Liver (tissue), 3 donors: Measurements from ENCODE around the gene SCN1B.

Experiments
- JUND ChIP-seq, 2 donors: IDR thresholded peaks; 2 replicates each; pipeline ENCODE4 v1.6.1; 2016; ENCODE audit warnings: antibody characterized with exemption in 2 of 2
- TF ChIP-seq, protein P1 (sequence below): IDR thresholded peaks from 2 replicates; pipeline ENCODE4 v1.6.1; 2016; ENCODE audit warnings: antibody characterized with exemption
- TF ChIP-seq, protein P2 (sequence below): fragments of 150-350 bp; IDR thresholded peaks from 2 replicates; pipeline ENCODE4 v1.5.1; 2017; ENCODE audit warnings: improper control_type of control experiment, low read depth, low read length; ENCODE audit not compliant: missing input control
- donor health status: healthy.
- donor health status: healthy.

- TF ChIP-seq, protein P1, sequence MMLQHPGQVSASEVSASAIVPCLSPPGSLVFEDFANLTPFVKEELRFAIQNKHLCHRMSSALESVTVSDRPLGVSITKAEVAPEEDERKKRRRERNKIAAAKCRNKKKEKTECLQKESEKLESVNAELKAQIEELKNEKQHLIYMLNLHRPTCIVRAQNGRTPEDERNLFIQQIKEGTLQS: no peak
- TF ChIP-seq, protein P2, sequence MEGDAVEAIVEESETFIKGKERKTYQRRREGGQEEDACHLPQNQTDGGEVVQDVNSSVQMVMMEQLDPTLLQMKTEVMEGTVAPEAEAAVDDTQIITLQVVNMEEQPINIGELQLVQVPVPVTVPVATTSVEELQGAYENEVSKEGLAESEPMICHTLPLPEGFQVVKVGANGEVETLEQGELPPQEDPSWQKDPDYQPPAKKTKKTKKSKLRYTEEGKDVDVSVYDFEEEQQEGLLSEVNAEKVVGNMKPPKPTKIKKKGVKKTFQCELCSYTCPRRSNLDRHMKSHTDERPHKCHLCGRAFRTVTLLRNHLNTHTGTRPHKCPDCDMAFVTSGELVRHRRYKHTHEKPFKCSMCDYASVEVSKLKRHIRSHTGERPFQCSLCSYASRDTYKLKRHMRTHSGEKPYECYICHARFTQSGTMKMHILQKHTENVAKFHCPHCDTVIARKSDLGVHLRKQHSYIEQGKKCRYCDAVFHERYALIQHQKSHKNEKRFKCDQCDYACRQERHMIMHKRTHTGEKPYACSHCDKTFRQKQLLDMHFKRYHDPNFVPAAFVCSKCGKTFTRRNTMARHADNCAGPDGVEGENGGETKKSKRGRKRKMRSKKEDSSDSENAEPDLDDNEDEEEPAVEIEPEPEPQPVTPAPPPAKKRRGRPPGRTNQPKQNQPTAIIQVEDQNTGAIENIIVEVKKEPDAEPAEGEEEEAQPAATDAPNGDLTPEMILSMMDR: no peak
- TF ChIP-seq JUND (IDR thresholded peaks at IDR 0.05): no peak
Observed at GRCh38 chr19:35006999-35007365, 23.3 kb upstream of the SCN1B start.
